DOHH2 (cell line): ENCODE results near the gene METTL27.
"Not testable (repeated sequence)": the region's sequence is repeated elsewhere in the genome, so short reads cannot be mapped to it uniquely, and the experiment has no call there.

Source experiments
- H3F3A ChIP-seq: fragments of 200-600 bp; sonication (generic), shearing (Covaris generic); 2 replicates; pipeline ENCODE4 v1.6.0; 2016; ENCODE audit warnings: antibody characterized with exemption, mild to moderate bottlenecking; ENCODE audit not compliant: control insufficient read depth, insufficient read depth
- H3K27ac ChIP-seq: fragments of 200-600 bp; sonication (generic); 2 replicates; pipeline ENCODE4 v1.5.1; 2014; ENCODE audit warnings: low read depth, mild to moderate bottlenecking, low read length, moderate library complexity
- H3K27me3 ChIP-seq: fragments of 200-600 bp; sonication (generic); 2 replicates; pipeline ENCODE4 v1.6.1; 2014; ENCODE audit warnings: mild to moderate bottlenecking, low read length, mixed read lengths; ENCODE audit not compliant: control insufficient read depth
- H3K36me3 ChIP-seq: fragments of 200-600 bp; sonication (generic); 2 replicates; pipeline ENCODE4 v1.6.1; 2014; ENCODE audit warnings: mild to moderate bottlenecking, low read length, moderate library complexity, mixed read lengths; ENCODE audit not compliant: control insufficient read depth
- H3K4me1 ChIP-seq: fragments of 200-600 bp; sonication (generic); 2 replicates; pipeline ENCODE4 v1.6.1; 2014; ENCODE audit warnings: mild to moderate bottlenecking, low read length, mixed read lengths; ENCODE audit not compliant: control insufficient read depth
- H3K4me2 ChIP-seq: fragments of 200-600 bp; sonication (generic); 2 replicates; pipeline ENCODE4 v1.6.0; 2014; ENCODE audit warnings: mild to moderate bottlenecking, low read length, moderate library complexity
- H3K4me3 ChIP-seq: fragments of 200-600 bp; sonication (generic); 2 replicates; pipeline ENCODE4 v1.5.1; 2014; ENCODE audit warnings: mild to moderate bottlenecking, low read length, mixed read lengths
- H3K79me2 ChIP-seq: fragments of 200-600 bp; sonication (generic); 2 replicates; pipeline ENCODE4 v1.6.1; 2014; ENCODE audit warnings: mild to moderate bottlenecking, low read length, mixed read lengths; ENCODE audit not compliant: control insufficient read depth
- H3K9me2 ChIP-seq: fragments of 200-600 bp; sonication (generic); replicated peaks from 2 replicates; pipeline ENCODE4 v1.6.1; 2014; ENCODE audit warnings: mild to moderate bottlenecking, low read length, mixed read lengths; ENCODE audit not compliant: control insufficient read depth
- H3K9me3 ChIP-seq: fragments of 200-600 bp; sonication (generic); 2 replicates; pipeline ENCODE4 v1.6.1; 2014; ENCODE audit warnings: antibody characterized with exemption, low read length, mixed read lengths; ENCODE audit not compliant: control insufficient read depth, insufficient read depth
- H4K20me1 ChIP-seq: fragments of 200-600 bp; sonication (generic); 2 replicates; pipeline ENCODE4 v1.6.0; 2014; ENCODE audit warnings: low read depth, mild to moderate bottlenecking, antibody characterized with exemption, low read length, moderate library complexity; ENCODE audit not compliant: control insufficient read depth, insufficient read depth
- EZH2phosphoT487 ChIP-seq: fragments of 200-600 bp; sonication (generic); IDR thresholded peaks from 2 replicates; pipeline ENCODE4 v1.6.1; 2017; ENCODE audit warnings: borderline replicate concordance, mild to moderate bottlenecking, antibody characterized with exemption, low read length, moderate library complexity, mixed read lengths
- TF ChIP-seq, protein P1 (sequence below): fragments of 200-600 bp; sonication (generic); IDR thresholded peaks from one replicate; pipeline ENCODE4 v1.5.1; 2014; ENCODE audit warnings: antibody characterized with exemption, mild to moderate bottlenecking, low read depth, low read length; ENCODE audit not compliant: poor library complexity, severe bottlenecking

Gene METTL27

GRCh38 chr7:73823257-73823656, 19.1 kb downstream of the METTL27 start:
- H3F3A ChIP-seq, result 0 out of 2 replicates have a peak, but pooled peaks cover 3% of the 10 kb centered on the region
- no peaks in the 10 kb centered on the region for H3K9me2 ChIP-seq
- no peaks in the 10 kb centered on the region for H3K79me2 ChIP-seq
- no peaks in the 10 kb centered on the region for H4K20me1 ChIP-seq
- H3K9me3 ChIP-seq, result no peaks in the 10 kb centered on the region
- peaks cover 20% of the 10 kb centered on the region for H3K4me1 ChIP-seq
- H3K4me3 ChIP-seq, result no peak overlapping the region
- no peaks in the 10 kb centered on the region for H3K36me3 ChIP-seq
- H3K27ac ChIP-seq, result no peak overlapping the region
- H3K27me3 ChIP-seq, result 0 out of 2 replicates have a peak, but pooled peaks cover 3% of the 10 kb centered on the region
- H3K4me2 ChIP-seq, result no peak overlapping the region
- TF ChIP-seq, protein P1, sequence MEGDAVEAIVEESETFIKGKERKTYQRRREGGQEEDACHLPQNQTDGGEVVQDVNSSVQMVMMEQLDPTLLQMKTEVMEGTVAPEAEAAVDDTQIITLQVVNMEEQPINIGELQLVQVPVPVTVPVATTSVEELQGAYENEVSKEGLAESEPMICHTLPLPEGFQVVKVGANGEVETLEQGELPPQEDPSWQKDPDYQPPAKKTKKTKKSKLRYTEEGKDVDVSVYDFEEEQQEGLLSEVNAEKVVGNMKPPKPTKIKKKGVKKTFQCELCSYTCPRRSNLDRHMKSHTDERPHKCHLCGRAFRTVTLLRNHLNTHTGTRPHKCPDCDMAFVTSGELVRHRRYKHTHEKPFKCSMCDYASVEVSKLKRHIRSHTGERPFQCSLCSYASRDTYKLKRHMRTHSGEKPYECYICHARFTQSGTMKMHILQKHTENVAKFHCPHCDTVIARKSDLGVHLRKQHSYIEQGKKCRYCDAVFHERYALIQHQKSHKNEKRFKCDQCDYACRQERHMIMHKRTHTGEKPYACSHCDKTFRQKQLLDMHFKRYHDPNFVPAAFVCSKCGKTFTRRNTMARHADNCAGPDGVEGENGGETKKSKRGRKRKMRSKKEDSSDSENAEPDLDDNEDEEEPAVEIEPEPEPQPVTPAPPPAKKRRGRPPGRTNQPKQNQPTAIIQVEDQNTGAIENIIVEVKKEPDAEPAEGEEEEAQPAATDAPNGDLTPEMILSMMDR, result no peak
- no peak for TF ChIP-seq EZH2phosphoT487

DNA sequence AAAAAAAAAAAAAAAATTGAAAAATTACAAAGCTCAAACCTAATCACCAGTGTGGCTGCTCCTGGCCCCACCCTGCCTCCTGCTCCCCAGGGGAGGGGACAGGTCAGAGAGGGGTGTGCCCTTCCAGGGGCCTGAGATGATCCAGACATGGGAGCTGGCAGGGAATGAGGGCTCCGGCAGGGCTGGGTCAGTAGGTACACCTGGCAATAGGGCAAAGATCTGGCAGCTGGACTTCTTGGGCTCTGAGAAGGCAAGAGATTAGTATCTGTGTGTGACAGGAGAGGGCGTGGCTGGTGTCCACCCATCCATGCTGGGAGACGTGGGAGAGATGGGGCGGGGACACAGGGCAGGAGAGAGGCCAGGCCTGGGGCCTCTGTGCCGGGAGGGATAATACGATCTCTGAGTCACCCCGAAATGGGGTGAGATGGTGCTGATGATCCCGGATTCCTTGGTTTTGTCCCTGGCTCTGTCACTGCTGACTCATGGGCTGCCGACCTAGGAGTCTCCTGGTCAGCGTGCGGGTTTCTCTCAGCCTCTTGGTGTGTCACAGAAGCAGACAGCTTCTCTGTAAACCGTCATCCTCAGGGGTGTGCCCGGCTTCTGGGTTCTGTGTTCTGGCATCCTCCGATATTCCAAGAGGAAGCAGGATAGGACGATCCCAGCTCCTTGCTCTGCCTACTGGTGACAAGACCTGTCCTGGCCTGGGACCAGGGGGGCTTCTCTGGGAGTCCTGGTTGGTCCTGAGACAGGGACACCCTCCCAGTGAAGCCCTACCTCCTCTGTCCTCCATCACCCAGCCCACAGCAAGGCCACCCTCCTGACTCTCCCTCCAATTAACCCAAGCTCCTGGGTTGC, 19.8 kb downstream of the METTL27 start:
- no peaks in the 10 kb centered on the region for H4K20me1 ChIP-seq
- 0 out of 2 replicates have a peak, but pooled peaks cover 3% of the 10 kb centered on the region for H3K27me3 ChIP-seq
- H3K4me2 ChIP-seq, result no peak overlapping the region
- no peak overlapping the region for H3K4me3 ChIP-seq
- H3K27ac ChIP-seq, result no peak overlapping the region
- H3K9me2 ChIP-seq, result no peaks in the 10 kb centered on the region
- TF ChIP-seq EZH2phosphoT487, result no peak
- TF ChIP-seq, protein P1, result no peak
- H3K4me1 ChIP-seq, result peaks cover 12% of the 10 kb centered on the region
- H3F3A ChIP-seq, result 0 out of 2 replicates have a peak, but pooled peaks cover 2% of the 10 kb centered on the region
- no peaks in the 10 kb centered on the region for H3K79me2 ChIP-seq
- no peaks in the 10 kb centered on the region for H3K36me3 ChIP-seq
- H3K9me3 ChIP-seq, result no peaks in the 10 kb centered on the region

GRCh38 chr7:73821597-73822285, 20.6 kb downstream of the METTL27 start:
- not testable (repeated sequence) for H3K36me3 ChIP-seq, H3F3A ChIP-seq, H3K9me2 ChIP-seq, H3K4me2 ChIP-seq, H3K4me1 ChIP-seq, H3K4me3 ChIP-seq, H3K79me2 ChIP-seq, H3K9me3 ChIP-seq, H3K27ac ChIP-seq, H4K20me1 ChIP-seq, H3K27me3 ChIP-seq

DNA sequence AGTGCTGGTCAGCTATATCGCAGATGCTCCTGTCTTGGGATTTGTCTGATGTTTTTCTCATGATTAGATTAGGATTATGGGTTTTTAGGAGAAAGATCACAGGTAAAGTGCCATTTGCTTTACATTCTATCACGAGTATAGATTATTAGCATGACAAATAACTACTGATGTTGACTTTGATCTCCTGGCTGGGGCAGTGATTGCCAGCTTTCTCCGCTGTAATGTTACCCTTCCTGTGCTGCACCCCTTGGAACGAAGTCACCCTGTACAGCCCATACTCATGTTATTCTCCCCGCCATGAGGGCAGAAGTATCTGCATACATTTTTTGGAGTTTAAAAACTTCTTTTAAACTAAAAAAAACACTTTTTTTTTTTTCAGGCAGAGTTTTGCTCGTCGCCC, 22.3 kb downstream of the METTL27 start:
- Histone ChIP-seq H3F3A (no peaks in the 10 kb centered on the region), H3K27ac (no peak overlapping the region), H4K20me1 (no peaks in the 10 kb centered on the region), H3K27me3 (0 out of 2 replicates have a peak, but pooled peaks cover 3% of the 10 kb centered on the region), H3K36me3 (no peaks in the 10 kb centered on the region), H3K4me1 (no peaks in the 10 kb centered on the region), H3K79me2 (no peaks in the 10 kb centered on the region), H3K9me3 (no peaks in the 10 kb centered on the region), H3K9me2 (no peaks in the 10 kb centered on the region), H3K4me3 (no peak overlapping the region), H3K4me2 (no peak overlapping the region)
- TF ChIP-seq, protein P1, result no peak
- TF ChIP-seq EZH2phosphoT487, result no peak
